Mononuclear cell (primary cell): ENCODE results near the gene ANO6. TPM values are rescaled to one million over a fixed set of nuclear protein-coding genes. Genes with fewer than 3 reads are reported as not detected.

Experiments
- H3K27me3 ChIP-seq: 2 replicates; pipeline ENCODE4 v1.6.0; 2011; ENCODE audit warnings: low read length, control low read depth; ENCODE audit not compliant: insufficient read depth
- H3K4me1 ChIP-seq: 2 replicates; pipeline ENCODE4 v1.5.1; 2011; ENCODE audit warnings: mild to moderate bottlenecking, low read length, control low read depth; ENCODE audit not compliant: insufficient read depth
- H3K4me3 ChIP-seq: 2 replicates; pipeline ENCODE4 v1.5.1; 2011; ENCODE audit warnings: mild to moderate bottlenecking, low read length, moderate library complexity
- H3K9me3 ChIP-seq: 2 replicates; pipeline ENCODE4 v1.5.1; 2011; ENCODE audit warnings: low read depth, mild to moderate bottlenecking, control low read depth, low read length
- total RNA-seq: library from RNA; depleted of rRNA; stranded (reverse); fragments of >200 nt; gene quantifications from one replicate; pipeline ENCODE4 v1.2.3, GENCODE V29; 2012

Gene ANO6
- total RNA-seq, 1 donor, result 44.4 TPM

DNA sequence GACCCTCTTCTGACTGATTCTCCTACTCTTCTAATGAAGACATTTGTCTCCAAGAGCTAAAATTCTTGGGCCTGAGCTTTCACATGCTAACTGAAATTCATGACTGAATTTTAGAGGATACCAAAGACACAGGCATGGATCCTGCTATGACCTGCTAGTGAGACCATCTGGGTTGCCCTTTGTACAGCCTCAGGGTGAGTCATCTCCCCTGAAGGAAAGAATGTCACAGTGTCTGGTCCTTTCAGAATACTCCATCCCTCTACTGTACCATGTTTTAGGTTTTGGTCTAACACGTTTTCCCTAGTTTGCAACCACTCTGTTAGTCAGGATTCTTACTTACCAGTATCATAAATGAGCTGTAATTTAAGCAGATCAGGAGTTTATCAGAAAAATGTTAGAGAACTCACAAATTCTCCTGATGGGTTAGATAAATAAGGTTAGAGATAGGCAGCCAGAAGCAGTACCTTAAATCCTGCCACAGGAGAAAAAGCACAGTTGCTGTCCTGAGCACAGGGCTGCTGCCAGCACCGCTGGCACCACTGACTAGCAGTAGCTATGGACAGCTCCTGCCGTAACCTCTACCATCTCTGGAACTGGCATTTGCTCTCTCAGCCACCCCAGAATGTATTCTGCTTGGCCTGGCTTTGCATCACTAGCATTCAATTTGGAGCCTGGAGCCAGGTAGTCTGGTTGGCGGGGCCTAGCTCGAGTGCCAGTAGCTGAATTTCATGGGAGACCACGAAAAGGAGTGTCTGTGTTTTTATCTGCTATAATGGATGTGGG is 127.6 kb downstream of the ANO6 start:
- Histone ChIP-seq H3K27me3 (no peaks in the 10 kb centered on the region), H3K4me3 (no peak overlapping the region), H3K9me3 (no peaks in the 10 kb centered on the region), H3K4me1 (no peaks in the 10 kb centered on the region)

DNA sequence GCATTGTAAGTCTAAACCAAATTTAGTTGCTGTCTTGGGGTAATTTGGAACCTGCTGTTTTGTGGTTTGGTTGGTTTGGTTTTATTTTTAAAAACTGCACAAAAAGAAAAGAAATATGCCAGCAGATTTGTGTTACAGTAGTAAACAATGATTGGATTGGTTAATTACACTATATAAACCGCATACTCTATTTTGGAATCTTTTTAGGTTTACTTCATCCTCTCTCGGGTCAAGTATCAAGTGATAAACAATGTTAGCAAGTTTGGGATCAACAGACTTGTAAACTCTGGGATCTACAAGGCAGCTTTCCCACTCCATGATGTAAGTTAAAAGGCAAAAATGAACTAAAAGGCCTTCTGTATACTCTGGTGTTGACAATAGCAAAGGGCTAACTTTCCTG is 132.4 kb downstream of the ANO6 start:
- Histone ChIP-seq H3K27me3 (no peaks in the 10 kb centered on the region), H3K4me3 (no peak overlapping the region), H3K4me1 (no peaks in the 10 kb centered on the region), H3K9me3 (no peaks in the 10 kb centered on the region)

DNA sequence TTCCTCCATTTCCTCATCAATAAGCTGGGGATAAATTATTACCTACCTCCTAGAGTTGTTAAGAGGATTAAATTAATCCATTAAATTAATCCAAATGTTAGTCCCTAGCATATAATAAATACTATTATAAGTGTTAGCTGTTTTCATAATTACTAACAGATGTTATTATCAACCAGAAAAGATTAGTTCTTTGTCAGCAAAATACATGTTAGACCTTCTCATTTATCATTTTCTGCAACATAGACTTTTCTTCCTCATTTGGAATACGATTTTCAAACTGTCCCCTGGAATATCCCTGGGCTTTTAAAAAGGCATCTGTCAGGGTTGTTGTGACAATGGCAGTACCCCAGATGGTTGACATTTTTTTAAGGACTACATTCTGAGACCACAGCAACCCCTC is 133.1 kb downstream of the ANO6 start:
- no peak overlapping the region for H3K4me3 ChIP-seq
- no peaks in the 10 kb centered on the region for H3K27me3 ChIP-seq
- H3K9me3 ChIP-seq, result no peaks in the 10 kb centered on the region
- H3K4me1 ChIP-seq, result no peaks in the 10 kb centered on the region

DNA sequence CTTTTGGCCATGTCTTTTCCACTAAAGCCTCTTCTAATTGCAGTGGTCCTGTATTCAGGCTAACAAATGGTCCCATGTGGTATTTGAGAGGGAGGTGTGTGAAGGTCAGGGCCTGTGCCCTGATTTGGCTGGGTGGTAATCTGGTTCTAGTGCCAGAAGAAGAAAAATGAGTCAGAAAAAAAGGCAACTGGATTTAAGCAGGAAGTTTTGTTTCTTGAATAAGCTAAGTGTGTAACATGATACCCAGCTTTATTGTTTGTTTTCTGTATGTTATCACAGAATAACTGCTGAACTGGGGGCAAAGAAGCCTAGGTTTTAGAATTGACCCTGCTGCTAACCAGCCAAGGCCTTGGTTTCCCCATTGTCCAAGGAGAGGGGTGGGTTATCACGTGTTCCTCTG is 134.0 kb downstream of the ANO6 start:
- Histone ChIP-seq H3K27me3 (no peaks in the 10 kb centered on the region), H3K9me3 (no peaks in the 10 kb centered on the region), H3K4me3 (no peak overlapping the region), H3K4me1 (no peaks in the 10 kb centered on the region)

DNA sequence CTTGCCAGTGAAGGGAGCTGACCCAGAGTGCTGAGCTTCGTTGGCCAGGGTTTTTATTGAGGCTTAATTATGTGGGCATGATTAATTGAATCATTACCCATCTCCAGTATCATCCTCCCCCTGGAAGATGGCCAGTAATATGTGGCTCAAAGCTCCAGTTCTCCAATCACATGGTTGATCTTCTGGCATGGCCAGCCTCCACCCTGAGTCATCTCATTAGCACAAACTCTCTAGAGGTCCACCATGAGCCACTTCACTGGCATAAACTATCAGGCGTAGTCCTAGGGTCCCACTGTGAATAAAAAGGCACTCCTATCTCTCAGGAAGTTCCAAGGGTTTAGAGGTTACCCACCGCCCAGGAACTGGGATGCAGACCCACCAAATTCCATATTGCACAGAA is 135.0 kb downstream of the ANO6 start:
- Histone ChIP-seq H3K4me1 (no peaks in the 10 kb centered on the region), H3K9me3 (no peaks in the 10 kb centered on the region), H3K4me3 (no peak overlapping the region), H3K27me3 (no peaks in the 10 kb centered on the region)

DNA sequence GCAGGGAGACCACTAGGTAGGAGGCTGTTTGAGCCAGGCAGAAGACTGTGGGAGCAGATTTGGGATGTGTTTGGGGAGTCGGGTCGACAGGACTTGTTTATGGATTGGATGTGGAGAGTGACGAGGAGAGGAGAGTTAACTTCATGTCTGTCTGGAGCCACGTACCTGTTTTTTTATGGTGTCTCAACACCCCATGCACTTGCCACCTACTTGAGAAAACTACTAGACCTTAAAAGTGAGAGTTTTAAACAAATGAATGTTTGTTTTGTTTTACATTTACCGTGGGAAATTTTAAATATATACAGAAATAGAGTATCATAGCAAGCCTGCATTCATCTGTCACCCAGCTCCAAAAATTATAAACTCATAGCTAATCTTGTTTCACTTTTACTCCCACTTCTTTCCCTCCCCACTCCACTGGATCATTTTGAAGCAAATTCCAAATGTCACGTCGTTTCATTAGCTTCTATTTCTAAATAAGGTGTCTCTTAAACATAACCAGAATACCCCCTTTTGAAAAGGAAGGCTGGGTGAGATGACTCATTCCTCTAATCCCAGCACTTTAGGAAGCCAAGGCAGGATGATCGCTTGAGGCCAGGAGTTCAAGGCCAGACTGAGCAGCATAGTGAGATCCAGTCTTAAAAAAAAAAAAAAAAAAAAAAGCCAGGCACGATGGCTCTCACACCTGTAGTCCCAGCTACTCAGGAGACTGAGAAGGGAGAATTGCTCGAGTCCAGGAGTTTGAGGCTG is 136.2 kb downstream of the ANO6 start:
- no peaks in the 10 kb centered on the region for H3K27me3 ChIP-seq
- H3K4me3 ChIP-seq, result no peak overlapping the region
- H3K4me1 ChIP-seq, result no peaks in the 10 kb centered on the region
- H3K9me3 ChIP-seq, result no peaks in the 10 kb centered on the region

DNA sequence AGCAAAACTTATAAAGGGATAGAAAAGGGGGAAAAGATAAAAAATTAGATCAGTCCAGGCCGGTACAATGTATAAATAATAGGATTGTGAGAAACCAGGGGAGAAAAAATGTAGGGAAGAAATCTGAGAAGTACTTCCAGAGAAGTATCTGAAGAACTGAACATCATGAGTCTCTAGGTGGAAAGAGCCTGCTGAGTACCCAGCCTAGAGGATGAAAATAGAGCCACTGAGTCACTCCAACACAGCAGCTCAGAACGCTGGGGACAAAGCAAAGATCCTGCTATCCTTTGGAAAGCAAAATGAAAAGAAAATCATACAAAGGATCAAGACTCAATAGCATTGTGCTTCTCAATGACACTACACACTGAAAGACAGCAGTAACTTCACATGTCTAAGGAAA is 138.0 kb downstream of the ANO6 start:
- no peaks in the 10 kb centered on the region for H3K27me3 ChIP-seq
- H3K4me3 ChIP-seq, result no peak overlapping the region
- no peaks in the 10 kb centered on the region for H3K9me3 ChIP-seq
- H3K4me1 ChIP-seq, result no peaks in the 10 kb centered on the region

DNA sequence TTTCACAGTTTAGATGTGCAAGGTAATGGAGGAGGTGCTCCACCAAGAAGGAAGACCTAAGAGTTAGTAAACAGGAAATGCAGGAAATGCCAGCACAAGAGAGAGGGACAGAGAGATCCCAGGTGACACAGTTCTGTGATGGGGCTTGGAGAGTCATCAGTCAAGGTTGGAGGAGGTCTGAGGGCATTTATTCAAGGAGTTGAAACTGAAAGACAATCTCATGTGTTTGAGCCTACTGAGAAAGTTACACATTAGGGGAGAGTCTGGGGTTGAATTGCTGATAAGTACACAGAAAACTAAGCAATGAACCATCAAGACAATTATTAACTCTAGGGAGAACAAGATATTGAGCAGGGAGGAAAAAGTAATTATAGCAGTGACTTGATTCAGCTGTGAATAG is 138.5 kb downstream of the ANO6 start:
- no peaks in the 10 kb centered on the region for H3K9me3 ChIP-seq

DNA sequence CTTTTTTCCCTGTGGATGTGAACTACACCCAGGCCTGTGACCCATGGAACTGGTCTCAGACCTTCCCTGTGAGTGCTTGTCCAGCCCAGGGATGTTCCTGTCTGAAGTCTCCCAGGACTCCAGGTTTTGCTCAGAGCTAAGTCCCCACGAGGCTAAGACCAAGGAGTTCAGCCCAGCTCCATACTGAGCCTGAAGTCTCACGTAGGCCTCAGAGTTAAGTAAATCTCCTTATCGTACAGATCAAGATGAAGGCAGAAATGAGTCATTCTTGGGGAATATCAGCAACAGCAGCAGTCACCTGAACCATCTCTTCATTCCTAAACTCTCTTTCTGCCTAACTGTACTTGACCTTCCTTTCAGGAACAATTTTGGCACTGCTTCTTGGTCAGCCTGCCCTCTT is 139.8 kb downstream of the ANO6 start:
- H3K27me3 ChIP-seq, result no peaks in the 10 kb centered on the region
- no peaks in the 10 kb centered on the region for H3K4me1 ChIP-seq

More for the DNA sequence above, 138.5 kb downstream of the ANO6 start:
- Histone ChIP-seq H3K27me3 (no peaks in the 10 kb centered on the region), H3K4me3 (no peak overlapping the region), H3K4me1 (no peaks in the 10 kb centered on the region)

DNA sequence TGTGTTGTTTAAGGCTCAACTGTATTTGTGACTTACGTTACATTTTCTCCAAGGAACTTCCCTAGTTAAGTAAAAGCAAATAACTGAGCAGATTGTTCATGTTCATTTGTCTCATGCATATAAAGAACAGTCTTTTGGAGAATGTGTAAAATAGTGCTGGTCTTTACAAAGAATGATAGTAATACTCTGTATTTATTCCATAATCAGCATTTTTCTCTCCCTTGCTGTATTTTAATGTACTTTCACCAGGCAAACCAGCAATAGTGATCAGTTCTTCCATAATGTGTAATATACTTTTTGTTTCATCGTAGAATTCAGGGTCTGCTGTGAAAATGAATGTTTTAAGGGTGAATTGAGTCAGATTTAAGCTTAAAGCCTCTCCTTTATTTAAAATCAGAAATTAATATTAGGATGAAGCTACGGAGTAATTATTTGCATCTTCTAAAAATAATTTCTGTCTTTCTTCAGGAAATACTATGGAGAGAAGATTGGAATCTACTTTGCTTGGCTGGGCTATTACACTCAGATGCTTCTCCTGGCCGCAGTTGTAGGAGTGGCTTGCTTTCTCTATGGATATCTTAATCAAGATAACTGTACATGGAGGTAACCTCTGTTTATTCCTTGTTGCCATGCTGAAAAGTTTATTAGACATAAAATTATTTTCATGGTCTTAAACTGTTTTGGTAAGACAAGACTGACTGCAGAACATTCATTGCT is 141.1 kb downstream of the ANO6 start:
- Histone ChIP-seq H3K4me3 (no peak overlapping the region), H3K9me3 (peaks cover 9% of the 10 kb centered on the region), H3K27me3 (no peaks in the 10 kb centered on the region), H3K4me1 (no peaks in the 10 kb centered on the region)

More for the DNA sequence above, 139.8 kb downstream of the ANO6 start:
- no peaks in the 10 kb centered on the region for H3K9me3 ChIP-seq
- no peak overlapping the region for H3K4me3 ChIP-seq

DNA sequence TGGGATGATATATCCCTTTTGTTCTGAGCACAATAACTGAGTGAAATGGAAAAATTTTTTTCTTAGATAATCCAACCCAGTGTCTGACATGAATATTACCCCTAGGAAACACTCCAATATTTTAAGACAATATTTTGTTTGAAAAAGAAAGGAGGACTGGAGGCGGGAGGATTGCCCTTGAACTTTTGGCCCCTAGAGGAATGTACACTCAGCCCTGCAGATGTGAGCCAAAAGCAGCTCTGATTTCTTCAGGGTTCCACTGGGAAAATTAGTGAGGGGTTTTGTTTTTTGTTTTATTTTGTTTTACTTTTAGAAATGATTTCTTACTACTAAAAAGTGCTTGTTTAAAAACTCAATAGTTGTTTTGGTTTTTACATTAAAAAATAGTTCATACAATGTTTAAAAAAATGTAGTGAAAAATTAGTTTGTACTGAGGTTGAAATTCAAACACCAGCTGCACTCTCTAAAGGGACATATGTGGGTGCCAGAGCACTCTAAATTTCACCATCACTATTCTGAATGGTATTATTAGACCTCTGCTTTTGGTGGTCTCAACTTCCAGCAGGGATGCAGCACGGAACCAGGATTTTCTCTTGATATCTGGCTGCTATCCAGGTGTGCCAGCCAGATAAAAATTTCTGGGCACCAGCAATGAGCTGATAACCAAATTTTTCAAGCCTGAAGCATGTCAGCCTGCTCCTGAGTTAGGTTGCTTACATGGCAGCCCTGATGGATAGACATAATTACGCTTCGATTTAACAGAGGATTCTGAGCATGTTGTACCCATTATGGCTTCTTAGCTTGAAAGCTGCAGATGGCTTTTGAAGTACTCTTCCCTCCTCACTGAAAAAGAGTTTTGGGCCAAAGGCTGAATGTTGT is 141.9 kb downstream of the ANO6 start:
- H3K4me3 ChIP-seq, result no peak overlapping the region
- H3K9me3 ChIP-seq, result peaks cover 16% of the 10 kb centered on the region
- no peaks in the 10 kb centered on the region for H3K4me1 ChIP-seq
- no peaks in the 10 kb centered on the region for H3K27me3 ChIP-seq

DNA sequence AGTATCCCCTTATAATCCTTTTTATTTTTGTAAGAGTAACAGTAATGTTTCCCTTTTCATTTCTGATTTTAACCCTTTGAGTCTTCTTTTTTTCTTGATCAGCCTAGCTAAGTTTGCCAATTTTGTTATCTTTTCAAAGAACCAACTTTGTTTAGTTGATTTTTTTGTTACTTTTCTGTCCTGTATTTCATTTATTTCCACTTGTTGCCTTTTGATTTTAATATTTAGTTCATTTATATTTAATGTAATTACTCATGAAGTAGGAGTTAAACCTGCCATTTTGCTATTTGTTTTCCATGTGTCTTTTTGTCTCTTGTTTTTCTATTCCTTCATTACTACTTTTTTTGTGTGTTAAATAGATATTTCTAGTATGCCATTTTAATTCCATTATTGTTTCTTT is 146.4 kb downstream of the ANO6 start:
- Histone ChIP-seq H3K4me3 (no peak overlapping the region), H3K9me3 (peaks cover 37% of the 10 kb centered on the region), H3K4me1 (no peaks in the 10 kb centered on the region), H3K27me3 (no peaks in the 10 kb centered on the region)

DNA sequence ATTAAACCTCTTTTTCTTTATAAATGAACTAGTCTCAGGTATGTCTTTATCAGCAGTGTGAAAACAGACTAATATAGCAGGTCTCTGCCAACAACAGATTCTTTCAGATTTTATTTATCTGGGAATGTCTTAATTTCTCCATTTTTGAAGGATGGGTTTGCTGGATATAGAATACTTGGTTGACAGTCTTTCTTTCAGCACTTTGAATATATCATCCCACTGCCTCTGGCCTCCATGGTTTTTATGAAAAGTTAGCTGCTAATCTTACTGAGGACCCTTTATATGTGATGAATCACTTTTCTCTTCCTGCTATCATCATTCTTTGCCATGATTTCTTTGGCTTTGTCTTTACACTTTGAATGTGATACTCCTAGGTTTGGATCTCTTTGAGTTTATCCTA is 148.0 kb downstream of the ANO6 start:
- Histone ChIP-seq H3K4me3 (no peak overlapping the region), H3K9me3 (peaks cover 37% of the 10 kb centered on the region), H3K27me3 (no peaks in the 10 kb centered on the region), H3K4me1 (no peaks in the 10 kb centered on the region)

DNA sequence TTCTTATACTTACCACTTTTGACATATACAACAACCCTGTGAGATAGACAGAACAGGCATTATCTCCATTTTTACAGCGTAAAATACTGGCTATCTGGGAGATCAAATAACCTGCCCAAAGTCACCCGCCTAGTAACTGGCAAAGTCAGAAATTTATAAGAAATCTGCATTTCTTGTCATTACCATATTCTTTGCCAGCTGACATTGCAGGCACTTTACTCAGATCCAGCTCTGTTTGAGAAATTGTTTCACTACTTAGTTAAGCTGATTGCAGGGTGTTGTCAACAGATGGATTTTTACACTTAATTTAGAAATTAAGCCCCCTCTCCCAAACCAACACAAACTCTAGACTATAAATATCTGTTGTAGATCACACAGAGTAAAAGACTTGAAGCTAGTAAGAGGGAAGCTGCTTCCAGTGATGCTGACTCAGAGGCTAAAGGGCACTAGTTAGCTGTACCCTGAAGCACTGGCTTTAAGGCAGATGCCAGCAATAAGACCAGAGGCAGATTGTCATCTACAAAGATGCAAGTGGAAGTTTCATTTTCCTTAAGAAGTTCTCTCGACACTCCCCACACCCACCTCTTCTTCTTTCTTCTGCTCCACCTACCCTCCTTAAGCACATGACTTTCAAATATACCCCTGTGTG is 153.1 kb downstream of the ANO6 start:
- Histone ChIP-seq H3K4me3 (no peak overlapping the region), H3K4me1 (no peaks in the 10 kb centered on the region), H3K9me3 (peaks cover 11% of the 10 kb centered on the region), H3K27me3 (no peaks in the 10 kb centered on the region)
